CD4-positive, alpha-beta memory T cell (primary cell): ENCODE measurements around the gene ELMOD3. TPM values are rescaled to one million over a fixed set of nuclear protein-coding genes. Genes with fewer than 3 reads are reported as not detected.
A peak's percentile ranks its signal among the peaks of the same experiment; 100 is the strongest.

Experiments used
- CTCF ChIA-PET: fragments of 350-600 bp; sonication (Branson Sonifier 250); formaldehyde crosslinking; loops from one replicate; lab custom pipeline; 2021; ENCODE audit warnings: inconsistent platforms; ENCODE audit not compliant: partially characterized antibody; lab: Charles Lee
- POLR2A ChIA-PET: fragments of 350-600 bp; sonication (Branson Sonifier 250); formaldehyde crosslinking; loops from one replicate; lab custom pipeline; 2021; ENCODE audit not compliant: partially characterized antibody; lab: Charles Lee
- DNase-seq, 5 donors: peaks; one replicate each; pipeline versions ENCODE4 v3.0.0 to v3.0.0-alpha.2; 2020 to 2022; ENCODE audit warnings: mixed read lengths in 1 of 5
- H3K27ac ChIP-seq: one replicate; pipeline ENCODE4 v1.7.0; 2013; ENCODE audit warnings: low read depth, low read length
- H3K27me3 ChIP-seq: 2 replicates; pipeline ENCODE4 v1.7.0; 2013; ENCODE audit warnings: mild to moderate bottlenecking, low read length, moderate library complexity; ENCODE audit not compliant: insufficient read depth
- H3K36me3 ChIP-seq: 2 replicates; pipeline ENCODE4 v1.7.0; 2013; ENCODE audit warnings: mild to moderate bottlenecking, low read length, moderate library complexity; ENCODE audit not compliant: insufficient read depth
- H3K4me1 ChIP-seq: 2 replicates; pipeline ENCODE4 v1.7.0; 2013; ENCODE audit warnings: mild to moderate bottlenecking, low read length, moderate library complexity; ENCODE audit not compliant: insufficient read depth
- H3K4me3 ChIP-seq, 2 donors: one replicate each; pipeline ENCODE4 v1.7.0; 2013; ENCODE audit warnings: low read length in 2 of 2, mild to moderate bottlenecking in 1 of 2
- H3K9me3 ChIP-seq, 2 donors: one replicate each; pipeline ENCODE4 v1.7.0; 2013; ENCODE audit warnings: low read length in 2 of 2, control low read depth in 1 of 2; ENCODE audit not compliant: control insufficient read depth in 1 of 2
- H3K27ac Mint-ChIP-seq, 7 donors: one replicate each; pipeline ENCODE4 v1.8.0; 2020 to 2021; ENCODE audit warnings: mixed read lengths in 7 of 7, mild to moderate bottlenecking in 6 of 7, inconsistent platforms in 3 of 7, moderate library complexity in 3 of 7
- H3K27me3 Mint-ChIP-seq, 2 donors: one replicate each; pipeline ENCODE4 v1.8.0; 2020 to 2021; ENCODE audit warnings: mixed read lengths in 2 of 2
- H3K36me3 Mint-ChIP-seq, 2 donors: one replicate each; pipeline ENCODE4 v1.8.0; 2020 to 2021; ENCODE audit warnings: mixed read lengths in 2 of 2, inconsistent platforms in 1 of 2, mild to moderate bottlenecking in 1 of 2
- H3K4me1 Mint-ChIP-seq, 4 donors: one replicate each; pipeline ENCODE4 v1.8.0; 2020 to 2021; ENCODE audit warnings: mixed read lengths in 4 of 4, mild to moderate bottlenecking in 1 of 4
- H3K4me3 Mint-ChIP-seq, 8 donors: one replicate each; pipeline ENCODE4 v1.8.0; 2020 to 2021; ENCODE audit warnings: mixed read lengths in 8 of 8, mild to moderate bottlenecking in 7 of 8, moderate library complexity in 6 of 8, inconsistent platforms in 3 of 8
- H3K9me3 Mint-ChIP-seq, 8 donors: one replicate each; pipeline ENCODE4 v1.8.0; 2020 to 2021; ENCODE audit warnings: mixed read lengths in 8 of 8, mild to moderate bottlenecking in 5 of 8, inconsistent platforms in 3 of 8, moderate library complexity in 1 of 8
- intact Hi-C: fragments of 100-400 bp; cut with micrococcal nuclease; formaldehyde crosslinking; loops from one replicate; pipeline ENCODE4 v1.15.1; 2023
- polyA plus RNA-seq, 2 donors: library from polyadenylated mRNA; unstranded; fragments of 300-500 nt; fragmentation: Illumina TruSeq; gene quantifications; one replicate each; pipeline ENCODE4 v1.2.3, GENCODE V29; 2021
- total RNA-seq, 2 experiments: library from RNA; stranded (reverse); gene quantifications; one replicate each; pipeline ENCODE4 v1.2.3, GENCODE V29; 2021

The ELMOD3 gene
- total and polyA plus RNA-seq, 4 experiments from 2014 or later, result 10.1 to 33.2 (median 20.5) TPM

DNA sequence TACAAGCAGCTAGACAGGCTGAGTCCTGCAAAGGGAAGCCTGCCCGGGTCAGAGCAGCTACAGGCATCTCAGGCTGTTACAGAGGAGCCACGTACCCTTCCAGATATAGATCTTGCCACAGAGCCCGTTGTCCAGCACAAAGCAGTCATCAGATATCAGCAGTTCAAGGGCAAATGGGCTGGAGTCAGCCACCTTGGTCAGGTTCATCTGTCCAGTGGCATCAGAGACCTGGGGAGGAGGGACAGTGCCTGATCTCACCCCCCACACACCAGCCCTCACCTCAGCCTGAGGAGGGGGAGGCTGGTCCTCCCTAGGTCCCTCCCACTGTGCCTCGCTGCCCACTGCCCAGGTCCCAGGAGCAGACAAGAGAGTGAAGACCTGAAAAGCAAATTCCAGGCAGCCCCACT is 43.4 kb downstream of the ELMOD3 start:
- Mint-ChIP-seq H3K9me3 (peaks cover 0 to 6% (median 0%) of the 10 kb centered on the region in 8 donors), H3K27me3 (no peaks in the 10 kb centered on the region), H3K27ac (peak overlapping the region in 2 of 7 donors; percentile 12 to 30), H3K36me3 (peaks cover 25 to 27% of the 10 kb centered on the region in 2 donors), H3K4me3 (no peak overlapping the region), H3K4me1 (no peaks in the 10 kb centered on the region)
- Histone ChIP-seq H3K27me3 (no peaks in the 10 kb centered on the region), H3K36me3 (peaks cover 11% of the 10 kb centered on the region), H3K4me3 (no peak overlapping the region), H3K9me3 (no peaks in the 10 kb centered on the region), H3K27ac (no peak overlapping the region), H3K4me1 (no peaks in the 10 kb centered on the region)
- DNase-seq, result no peak
- CTCF ChIA-PET, result no interaction called here
- intact Hi-C loops, result no loop called here
- POLR2A ChIA-PET, result no interaction called here

DNA sequence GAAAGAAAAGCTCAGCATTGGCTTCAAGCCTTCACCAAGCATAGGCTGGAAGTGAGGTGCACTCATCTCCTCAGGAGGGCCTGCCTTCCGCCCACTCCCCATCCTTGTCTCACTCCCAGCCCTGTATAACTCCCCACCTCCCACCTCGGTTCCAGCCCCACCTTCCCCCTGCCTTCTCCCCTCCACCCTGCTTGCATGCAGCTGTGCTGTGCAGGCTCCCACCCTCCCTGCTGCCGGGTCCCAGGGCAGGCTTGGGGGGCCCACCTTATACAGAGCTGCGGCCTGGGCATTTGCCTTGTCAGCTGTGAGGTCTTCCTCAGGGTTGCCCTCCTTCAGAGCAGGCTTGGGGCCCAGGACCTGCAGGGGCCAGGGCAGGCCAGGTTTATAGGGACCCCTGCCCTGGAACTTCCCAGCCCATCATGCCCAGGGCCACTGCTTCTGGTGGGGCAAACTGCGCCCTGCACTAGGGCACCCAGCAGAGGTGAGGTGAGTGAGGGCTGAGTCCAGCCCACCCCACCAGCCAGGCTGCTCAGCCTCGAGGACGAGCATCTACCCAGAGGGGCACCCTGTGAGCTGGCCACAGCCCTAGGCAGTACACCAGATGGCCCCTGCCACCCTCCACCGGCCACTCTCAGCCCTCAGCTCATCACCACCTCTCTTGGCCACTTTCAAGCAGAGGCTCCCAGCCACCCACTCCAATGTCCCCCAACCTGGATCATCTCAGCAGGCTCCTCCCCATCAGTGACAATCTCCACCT is 44.0 kb downstream of the ELMOD3 start:
- no peaks in the 10 kb centered on the region for H3K27me3 Mint-ChIP-seq
- Histone ChIP-seq H3K9me3 (no peaks in the 10 kb centered on the region), H3K36me3 (peaks cover 11% of the 10 kb centered on the region), H3K4me1 (no peaks in the 10 kb centered on the region), H3K27me3 (no peaks in the 10 kb centered on the region), H3K4me3 (no peak overlapping the region), H3K27ac (no peak overlapping the region)
- peaks cover 27 to 29% of the 10 kb centered on the region in 2 donors for H3K36me3 Mint-ChIP-seq
- intact Hi-C loops, result no loop called here
- ChIA-PET POLR2A (interaction anchor here (1.1 kb wide), 1 partner anchor 44 kb away, joined by 3 read pairs; the partner anchor contains the start of genes ELMOD3 and RETSAT), CTCF (interaction anchor here (0.7 to 2.4 kb wide), 2 partner anchors 13 to 153 kb away, joined by 3 to 6 read pairs; no protein-coding TSS in a partner anchor)
- H3K4me1 Mint-ChIP-seq, result no peaks in the 10 kb centered on the region
- H3K27ac Mint-ChIP-seq, result no peak overlapping the region
- DNase-seq, result no peak
- no peak overlapping the region for H3K4me3 Mint-ChIP-seq
- peaks cover 0 to 10% (median 3%) of the 10 kb centered on the region in 8 donors for H3K9me3 Mint-ChIP-seq

DNA sequence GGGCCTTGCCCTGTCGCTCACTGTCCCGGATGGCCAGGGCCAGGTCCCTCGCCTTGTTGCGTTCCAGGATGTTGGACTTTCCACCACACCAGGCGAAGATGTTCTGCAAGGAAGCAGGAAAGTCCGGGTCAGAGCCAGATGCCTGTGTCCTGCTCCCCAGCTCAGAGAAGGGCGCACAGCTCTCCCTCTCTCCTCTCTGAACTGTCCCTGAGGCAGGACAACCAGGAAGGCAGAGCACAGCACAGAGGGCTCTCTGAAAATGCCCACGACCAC is 44.5 kb downstream of the ELMOD3 start:
- no peak overlapping the region for H3K27ac Mint-ChIP-seq
- intact Hi-C loops, result no loop called here
- POLR2A ChIA-PET, result interaction anchor here (1.1 kb wide), 1 partner anchor 45 kb away, joined by 3 read pairs; the partner anchor contains the start of genes ELMOD3 and RETSAT

DNA sequence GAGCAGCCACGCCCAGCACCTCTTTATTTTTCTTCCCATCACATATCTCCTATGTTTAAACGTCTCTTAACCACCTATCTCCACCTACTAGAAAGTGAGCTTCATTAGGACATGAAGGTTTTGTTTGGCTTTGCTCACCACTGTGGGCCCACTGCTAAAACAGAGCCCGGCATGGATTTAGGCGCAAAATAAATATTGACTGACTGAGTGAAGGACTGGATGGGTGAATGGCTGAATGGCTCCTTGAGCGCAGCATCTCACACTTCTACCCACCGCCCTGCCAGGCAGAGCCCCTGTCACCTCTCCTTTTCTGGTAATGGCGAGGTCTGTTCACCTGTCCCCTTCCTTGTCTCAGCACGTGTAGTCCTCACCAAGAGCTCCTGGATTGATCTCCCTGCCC is 45.5 kb downstream of the ELMOD3 start:
- H3K27me3 Mint-ChIP-seq, result no peaks in the 10 kb centered on the region
- Histone ChIP-seq H3K27me3 (no peaks in the 10 kb centered on the region), H3K27ac (no peak overlapping the region), H3K4me1 (peaks cover under 1% of the 10 kb centered on the region), H3K36me3 (peaks cover 6% of the 10 kb centered on the region), H3K9me3 (no peaks in the 10 kb centered on the region), H3K4me3 (no peak overlapping the region)
- CTCF ChIA-PET, result interaction anchor here (0.7 to 2.4 kb wide), 3 partner anchors 11 to 805 kb away, joined by 3 to 6 read pairs (median 4); no protein-coding TSS in a partner anchor
- no peak for DNase-seq
- peak overlapping the region in 3 of 7 donors; percentile 36 to 61 (median 51) for H3K27ac Mint-ChIP-seq
- peaks cover 0 to 16% (median 6%) of the 10 kb centered on the region in 8 donors for H3K9me3 Mint-ChIP-seq
- H3K36me3 Mint-ChIP-seq, result peaks cover 23 to 36% of the 10 kb centered on the region in 2 donors
- no peak overlapping the region for H3K4me3 Mint-ChIP-seq
- peaks cover 0 to 2% (median under 1%) of the 10 kb centered on the region in 4 donors for H3K4me1 Mint-ChIP-seq
- intact Hi-C loops, result no loop called here
- POLR2A ChIA-PET, result no interaction called here

More for the DNA sequence above, 44.5 kb downstream of the ELMOD3 start:
- H3K36me3 ChIP-seq, result peaks cover 11% of the 10 kb centered on the region
- no peak overlapping the region for H3K4me3 Mint-ChIP-seq
- H3K36me3 Mint-ChIP-seq, result peaks cover 25 to 34% of the 10 kb centered on the region in 2 donors
- H3K4me1 ChIP-seq, result no peaks in the 10 kb centered on the region
- no peaks in the 10 kb centered on the region for H3K27me3 ChIP-seq
- DNase-seq, result no peak
- H3K27me3 Mint-ChIP-seq, result no peaks in the 10 kb centered on the region
- peaks cover 0 to 14% (median 4%) of the 10 kb centered on the region in 8 donors for H3K9me3 Mint-ChIP-seq
- no peaks in the 10 kb centered on the region for H3K4me1 Mint-ChIP-seq
- no peak overlapping the region for H3K27ac ChIP-seq
- H3K4me3 ChIP-seq, result no peak overlapping the region
- no peaks in the 10 kb centered on the region for H3K9me3 ChIP-seq
- CTCF ChIA-PET, result interaction anchor here (0.7 to 2.4 kb wide), 2 partner anchors 14 to 153 kb away, joined by 3 to 6 read pairs; no protein-coding TSS in a partner anchor

- Mint-ChIP-seq H3K27ac (peak overlapping the region in 1 of 7 donors; percentile 61), H3K4me3 (no peak overlapping the region), H3K27me3 (no peaks in the 10 kb centered on the region), H3K9me3 (peaks cover 0 to 20% (median 7%) of the 10 kb centered on the region in 8 donors), H3K36me3 (peaks cover 28 to 36% of the 10 kb centered on the region in 2 donors), H3K4me1 (peaks cover 7 to 8% (median 8%) of the 10 kb centered on the region in 4 donors)
- Histone ChIP-seq H3K4me1 (peaks cover 8% of the 10 kb centered on the region), H3K4me3 (no peak overlapping the region), H3K36me3 (peaks cover 6% of the 10 kb centered on the region), H3K27ac (no peak overlapping the region), H3K9me3 (no peaks in the 10 kb centered on the region), H3K27me3 (no peaks in the 10 kb centered on the region)
- intact Hi-C loops, result no loop called here
- no peak for DNase-seq
- POLR2A ChIA-PET, result interaction anchor here (1.3 kb wide), 1 partner anchor 138 kb away, joined by 3 read pairs; the partner anchor contains the start of gene MAT2A
- CTCF ChIA-PET, result interaction anchor here (0.9 to 2.4 kb wide), 3 partner anchors 12 to 151 kb away, joined by 3 to 6 read pairs (median 3); no protein-coding TSS in a partner anchor
These were observed 46.2 kb downstream of the ELMOD3 start for GRCh38 chr2:85400541-85401463.

DNA sequence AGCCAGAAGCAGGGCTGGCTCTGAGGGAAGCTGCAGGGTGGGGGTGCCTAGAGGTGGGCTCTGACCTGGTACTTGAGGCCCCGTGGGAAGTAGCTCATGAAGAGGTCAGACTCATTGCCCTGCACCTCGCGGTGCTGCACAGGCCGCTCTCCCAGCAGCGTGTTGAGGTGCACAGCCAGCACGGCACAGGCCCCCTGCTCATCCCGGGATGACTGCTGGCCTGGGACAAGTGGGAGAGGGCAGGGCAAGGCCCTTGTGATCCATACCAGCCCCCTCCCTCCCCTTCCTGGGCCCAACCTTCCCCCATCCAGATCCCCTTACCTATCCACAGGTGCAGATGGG is 46.9 kb downstream of the ELMOD3 start:
- Mint-ChIP-seq H3K4me3 (no peak overlapping the region), H3K9me3 (peaks cover 0 to 20% (median 7%) of the 10 kb centered on the region in 8 donors), H3K36me3 (peaks cover 28 to 36% of the 10 kb centered on the region in 2 donors), H3K27me3 (no peaks in the 10 kb centered on the region), H3K27ac (no peak overlapping the region), H3K4me1 (peaks cover 8 to 15% (median 11%) of the 10 kb centered on the region in 4 donors)
- CTCF ChIA-PET, result interaction anchor here (2.4 kb wide), 1 partner anchor 150 kb away, joined by 6 read pairs; no protein-coding TSS in a partner anchor
- peaks cover 15% of the 10 kb centered on the region for H3K4me1 ChIP-seq
- H3K9me3 ChIP-seq, result no peaks in the 10 kb centered on the region
- peaks cover 6% of the 10 kb centered on the region for H3K36me3 ChIP-seq
- no peak overlapping the region for H3K4me3 ChIP-seq
- no peaks in the 10 kb centered on the region for H3K27me3 ChIP-seq
- no peak for DNase-seq
- POLR2A ChIA-PET, result interaction anchor here (1.3 kb wide), 1 partner anchor 137 kb away, joined by 3 read pairs; the partner anchor contains the start of gene MAT2A
- intact Hi-C loops, result no loop called here
- H3K27ac ChIP-seq, result no peak overlapping the region
